HL-60/S4 (cell line): Measurements from ENCODE around the gene IL17RB.

Source experiments
- in situ Hi-C: fragments of 300-500 bp; cut with MboI; formaldehyde crosslinking; loops from 2 replicates; pipeline ENCODE4 v1.14.3; 2022; ENCODE audit warnings: low sequenced_read_pairs

IL17RB gene

DNA sequence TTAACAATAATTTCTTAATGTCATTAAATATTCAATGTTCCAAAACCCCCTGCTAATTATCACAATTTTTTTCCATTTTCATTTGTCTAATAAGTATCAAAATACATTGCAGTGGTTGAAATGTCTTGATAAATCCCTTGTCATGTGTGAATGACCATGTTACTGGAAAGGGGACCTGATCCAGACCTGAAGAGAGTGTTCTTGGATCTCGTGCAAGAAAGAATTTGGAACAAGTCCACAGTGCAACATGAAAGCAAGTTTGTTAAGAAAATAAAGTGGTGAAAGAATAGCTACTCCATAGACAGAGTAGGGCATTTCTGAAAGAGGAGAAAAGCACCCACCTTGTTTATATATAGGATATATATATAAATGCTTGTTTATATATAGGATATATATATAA lies 55.7 kb downstream of the IL17RB start:
- in situ Hi-C loops: no loop called here

GRCh38 chr3:53902711-53903110 lies 56.3 kb downstream of the IL17RB start:
- in situ Hi-C loops: no loop called here

- in situ Hi-C loops: no loop called here
These were observed 67.0 kb downstream of the IL17RB start for GRCh38 chr3:53913401-53913800.
